ENCODE measurements around the gene YDJC.
"Not testable (repeated sequence)": the region's sequence is repeated elsewhere in the genome, so short reads cannot be mapped to it uniquely, and the experiment has no call there.

- TF ChIP-seq, protein P1, sequence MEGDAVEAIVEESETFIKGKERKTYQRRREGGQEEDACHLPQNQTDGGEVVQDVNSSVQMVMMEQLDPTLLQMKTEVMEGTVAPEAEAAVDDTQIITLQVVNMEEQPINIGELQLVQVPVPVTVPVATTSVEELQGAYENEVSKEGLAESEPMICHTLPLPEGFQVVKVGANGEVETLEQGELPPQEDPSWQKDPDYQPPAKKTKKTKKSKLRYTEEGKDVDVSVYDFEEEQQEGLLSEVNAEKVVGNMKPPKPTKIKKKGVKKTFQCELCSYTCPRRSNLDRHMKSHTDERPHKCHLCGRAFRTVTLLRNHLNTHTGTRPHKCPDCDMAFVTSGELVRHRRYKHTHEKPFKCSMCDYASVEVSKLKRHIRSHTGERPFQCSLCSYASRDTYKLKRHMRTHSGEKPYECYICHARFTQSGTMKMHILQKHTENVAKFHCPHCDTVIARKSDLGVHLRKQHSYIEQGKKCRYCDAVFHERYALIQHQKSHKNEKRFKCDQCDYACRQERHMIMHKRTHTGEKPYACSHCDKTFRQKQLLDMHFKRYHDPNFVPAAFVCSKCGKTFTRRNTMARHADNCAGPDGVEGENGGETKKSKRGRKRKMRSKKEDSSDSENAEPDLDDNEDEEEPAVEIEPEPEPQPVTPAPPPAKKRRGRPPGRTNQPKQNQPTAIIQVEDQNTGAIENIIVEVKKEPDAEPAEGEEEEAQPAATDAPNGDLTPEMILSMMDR (IDR thresholded peaks at IDR 0.05; ENCODE audit: low read depth, low read length) = not testable (repeated sequence)
- not testable (repeated sequence) for TF ChIP-seq EZH2phosphoT487 (IDR thresholded peaks at IDR 0.05; ENCODE audit: low read depth)
Observed at GRCh38 chr22:21581009-21581713, 48.7 kb downstream of the YDJC start.

Data from OCI-LY3 (cell line).